PC-9 (cell line): ENCODE results near the gene DUSP16. TPM values are rescaled to one million over a fixed set of nuclear protein-coding genes. Genes with fewer than 3 reads are reported as not detected.

Experiments used
- BruUV-seq: library from RNA; stranded (reverse); fragments of 400-500 nt; replicated peaks from 2 replicates; lab custom pipeline; 2021; lab: Mats Ljungman, UMichigan
- CTCF ChIA-PET: fragments of 300-600 bp; sonication (Branson Sonifier 250); formaldehyde crosslinking; loops from one replicate; lab custom pipeline; 2022; ENCODE audit warnings: antibody characterized with exemption; lab: Charles Lee
- POLR2A ChIA-PET: fragments of 300-600 bp; sonication (Branson Sonifier 250); formaldehyde crosslinking; loops from one replicate; lab custom pipeline; 2022; ENCODE audit warnings: antibody characterized with exemption; ENCODE audit not compliant: unreplicated experiment; lab: Charles Lee
- DNase-seq, 2 experiments: peaks; one replicate each; pipeline versions ENCODE4 v3.0.0 to v3.0.0-alpha.2; 2015 to 2022; ENCODE audit warnings: mixed read lengths in 1 of 2
- H2AFZ ChIP-seq: fragments of 200-600 bp; sonication (generic); 2 replicates; pipeline ENCODE4 v1.8.1; 2017; ENCODE audit warnings: antibody characterized with exemption
- H3F3A ChIP-seq: fragments of 200-600 bp; sonication (generic); 2 replicates; pipeline ENCODE4 v1.8.1; 2017; ENCODE audit warnings: antibody characterized with exemption, mild to moderate bottlenecking, low read depth; ENCODE audit not compliant: insufficient read depth
- H3K27ac ChIP-seq: fragments of 200-600 bp; sonication (generic); 2 replicates; pipeline ENCODE4 v1.6.1; 2016; ENCODE audit warnings: mixed run types
- H3K27me3 ChIP-seq: fragments of 200-600 bp; sonication (generic); 2 replicates; pipeline ENCODE4 v1.6.1; 2016; ENCODE audit warnings: low read depth, mixed run types; ENCODE audit not compliant: insufficient read depth
- H3K36me3 ChIP-seq: fragments of 200-600 bp; sonication (generic); 2 replicates; pipeline ENCODE4 v1.6.1; 2016; ENCODE audit warnings: low read depth, mixed run types
- H3K4me1 ChIP-seq: fragments of 200-600 bp; sonication (generic); replicated peaks from 2 replicates; pipeline ENCODE4 v1.6.1; 2016; ENCODE audit warnings: mixed run types; ENCODE audit not compliant: insufficient read depth
- H3K4me2 ChIP-seq: fragments of 200-600 bp; sonication (generic); 2 replicates; pipeline ENCODE4 v1.6.1; 2017; ENCODE audit warnings: mixed run types
- H3K4me3 ChIP-seq: fragments of 200-600 bp; sonication (generic); 2 replicates; pipeline ENCODE4 v1.6.1; 2016; ENCODE audit warnings: mixed run types
- H3K79me2 ChIP-seq: fragments of 200-600 bp; sonication (generic); 2 replicates; pipeline ENCODE4 v1.6.1; 2017; ENCODE audit warnings: low read depth, mixed run types
- H3K9me2 ChIP-seq: fragments of 200-600 bp; sonication (generic); 2 replicates; pipeline ENCODE4 v1.8.1; 2017; ENCODE audit warnings: mild to moderate bottlenecking; ENCODE audit not compliant: insufficient read depth
- H3K9me3 ChIP-seq: fragments of 200-600 bp; sonication (generic); 2 replicates; pipeline ENCODE4 v1.8.1; 2016; ENCODE audit warnings: low read depth; ENCODE audit not compliant: insufficient read depth
- H4K20me1 ChIP-seq: fragments of 200-600 bp; sonication (generic); 2 replicates; pipeline ENCODE4 v1.8.1; 2017; ENCODE audit not compliant: insufficient read depth
- CTCF ChIP-seq: fragments of 200-600 bp; sonication (generic); conservative IDR thresholded peaks from 2 replicates; pipeline ENCODE4 v1.6.1; 2017; ENCODE audit warnings: mixed run types, antibody characterized with exemption, mild to moderate bottlenecking, moderate library complexity
- EZH2 ChIP-seq: fragments of 200-600 bp; sonication (generic); IDR thresholded peaks from 2 replicates; pipeline ENCODE4 v1.8.0; 2017; ENCODE audit warnings: antibody characterized with exemption, low read depth
- intact Hi-C: fragments of 100-400 bp; cut with micrococcal nuclease; formaldehyde crosslinking; loops from one replicate; pipeline ENCODE4 v1.10.0; 2022; ENCODE audit not compliant: unreplicated experiment
- total RNA-seq: library from RNA; stranded (reverse); gene quantifications from 2 replicates; pipeline ENCODE4 v1.2.3, GENCODE V29; 2021

The DUSP16 gene
- total RNA-seq, 1 experiment from 2014 or later: 24.8 TPM

GRCh38 chr12:12482959-12483358 is 79.7 kb downstream of the DUSP16 start:
- POLR2A ChIA-PET: no interaction called here
- Histone ChIP-seq H3K79me2 (no peaks in the 10 kb centered on the region), H3K36me3 (peaks cover 5% of the 10 kb centered on the region; the same call in 1 of the 2 replicates), H2AFZ (no peak overlapping the region), H3K4me3 (no peak overlapping the region), H3K27me3 (no peaks in the 10 kb centered on the region), H3K27ac (no peak overlapping the region), H4K20me1 (no peaks in the 10 kb centered on the region), H3F3A (peaks cover 5% of the 10 kb centered on the region; the same call in 1 of the 2 replicates), H3K4me1 (no peaks in the 10 kb centered on the region), H3K9me3 (no peaks in the 10 kb centered on the region), H3K9me2 (no peaks in the 10 kb centered on the region), H3K4me2 (no peak overlapping the region)
- intact Hi-C loops: no loop called here
- CTCF ChIA-PET: no interaction called here
- no peak for DNase-seq
- no peak for TF ChIP-seq EZH2
- no peak for TF ChIP-seq CTCF
- no TSS peak for BruUV-seq

GRCh38 chr12:12482150-12482761 is 80.4 kb downstream of the DUSP16 start:
- Histone ChIP-seq H3K9me2 (no peaks in the 10 kb centered on the region), H3K4me2 (no peak overlapping the region), H3K9me3 (no peaks in the 10 kb centered on the region), H3K27ac (no peak overlapping the region), H3K27me3 (no peaks in the 10 kb centered on the region), H3K36me3 (peaks cover 5% of the 10 kb centered on the region; the same call in 1 of the 2 replicates), H4K20me1 (no peaks in the 10 kb centered on the region), H3K4me3 (no peak overlapping the region), H3K4me1 (no peaks in the 10 kb centered on the region), H3F3A (peaks cover 5% of the 10 kb centered on the region; the same call in 1 of the 2 replicates), H2AFZ (no peak overlapping the region), H3K79me2 (no peaks in the 10 kb centered on the region)
- intact Hi-C loops: no loop called here
- DNase-seq: no peak
- POLR2A ChIA-PET: no interaction called here
- CTCF ChIA-PET: no interaction called here
- no peak for TF ChIP-seq EZH2
- TF ChIP-seq CTCF: no peak
- no TSS peak for BruUV-seq

- ChIA-PET POLR2A (no interaction called here), CTCF (no interaction called here)
- H3K27ac ChIP-seq: no peak overlapping the region
- no peaks in the 10 kb centered on the region for H4K20me1 ChIP-seq
- H3K9me2 ChIP-seq: no peaks in the 10 kb centered on the region
- no peak overlapping the region for H2AFZ ChIP-seq
- no peak for DNase-seq
- H3K4me1 ChIP-seq: no peaks in the 10 kb centered on the region
- no peak overlapping the region for H3K4me3 ChIP-seq
- intact Hi-C loops: no loop called here
- peaks cover 5% of the 10 kb centered on the region; the same call in 1 of the 2 replicates for H3F3A ChIP-seq
- no peaks in the 10 kb centered on the region for H3K9me3 ChIP-seq
- H3K27me3 ChIP-seq: no peaks in the 10 kb centered on the region
- TF ChIP-seq EZH2 (no peak), CTCF (no peak)
- H3K36me3 ChIP-seq: peaks cover 8% of the 10 kb centered on the region; the same call in 1 of the 2 replicates
- no peak overlapping the region for H3K4me2 ChIP-seq
- H3K79me2 ChIP-seq: no peaks in the 10 kb centered on the region
- BruUV-seq: no TSS peak
Observed at GRCh38 chr12:12481631-12482030, 81.0 kb downstream of the DUSP16 start.
